Ascending aorta (tissue), 2 donors: ENCODE data around the gene HSP90AB1. TPM values are rescaled to one million over a fixed set of nuclear protein-coding genes. Genes with fewer than 3 reads are reported as not detected.

Experiments used
- DNase-seq, 2 donors: peaks; one replicate each; pipeline ENCODE4 v3.0.0-alpha.2; 2019; ENCODE audit warnings: low spot score in 2 of 2
- H3K27ac ChIP-seq, 2 donors: fragments of 200-600 bp; sonication (generic); one replicate each; pipeline ENCODE4 v1.5.1; 2016 to 2017; ENCODE audit warnings: mild to moderate bottlenecking in 1 of 2
- H3K27me3 ChIP-seq: fragments of 200-600 bp; sonication (generic); one replicate; pipeline ENCODE4 v1.5.1; 2017
- H3K36me3 ChIP-seq, 2 donors: fragments of 200-600 bp; sonication (generic); one replicate each; pipeline ENCODE4 v1.5.1; 2016
- H3K4me1 ChIP-seq, 2 donors: fragments of 200-600 bp; sonication (generic); one replicate each; pipeline ENCODE4 v1.5.1; 2016 to 2017; ENCODE audit warnings: mild to moderate bottlenecking in 1 of 2
- H3K4me3 ChIP-seq, 2 donors: fragments of 200-600 bp; sonication (generic); one replicate each; pipeline ENCODE4 v1.5.1; 2016 to 2017; ENCODE audit warnings: mild to moderate bottlenecking in 1 of 2
- H3K9me3 ChIP-seq, 2 donors: fragments of 200-600 bp; sonication (generic); one replicate each; pipeline ENCODE4 v1.5.1; 2016
- intact Hi-C: fragments of 100-400 bp; cut with DNase I; formaldehyde crosslinking; loops from one replicate; pipeline ENCODE4 v1.15.1; 2023
- total RNA-seq: library from RNA; depleted of rRNA; stranded (reverse); fragments of >200 nt; gene quantifications from one replicate; pipeline ENCODE4 v1.1.0, GENCODE V29; 2016
- TF ChIP-seq, protein P1 (sequence below), 3 experiments: fragments of 200-600 bp in 2 of 3; fragments of 450-650 bp in 1 of 3; sonication (generic) in 2 of 3; IDR thresholded peaks; one replicate each; pipeline ENCODE4 v1.5.1; 2016 to 2019; ENCODE audit warnings: antibody characterized with exemption in 3 of 3, mild to moderate bottlenecking in 1 of 3, moderate library complexity in 1 of 3

The HSP90AB1 gene
- total RNA-seq, 1 donor from 2014 or later = 354 TPM

GRCh38 chr6:44233567-44234100, 13.3 kb upstream of the HSP90AB1 start:
- peak overlapping the region in 1 of 2 donors; percentile 18 for H3K4me3 ChIP-seq
- peaks cover 26 to 58% of the 10 kb centered on the region in 2 donors for H3K4me1 ChIP-seq
- H3K36me3 ChIP-seq = peaks cover 42 to 59% of the 10 kb centered on the region in 2 donors
- TF ChIP-seq, protein P1, sequence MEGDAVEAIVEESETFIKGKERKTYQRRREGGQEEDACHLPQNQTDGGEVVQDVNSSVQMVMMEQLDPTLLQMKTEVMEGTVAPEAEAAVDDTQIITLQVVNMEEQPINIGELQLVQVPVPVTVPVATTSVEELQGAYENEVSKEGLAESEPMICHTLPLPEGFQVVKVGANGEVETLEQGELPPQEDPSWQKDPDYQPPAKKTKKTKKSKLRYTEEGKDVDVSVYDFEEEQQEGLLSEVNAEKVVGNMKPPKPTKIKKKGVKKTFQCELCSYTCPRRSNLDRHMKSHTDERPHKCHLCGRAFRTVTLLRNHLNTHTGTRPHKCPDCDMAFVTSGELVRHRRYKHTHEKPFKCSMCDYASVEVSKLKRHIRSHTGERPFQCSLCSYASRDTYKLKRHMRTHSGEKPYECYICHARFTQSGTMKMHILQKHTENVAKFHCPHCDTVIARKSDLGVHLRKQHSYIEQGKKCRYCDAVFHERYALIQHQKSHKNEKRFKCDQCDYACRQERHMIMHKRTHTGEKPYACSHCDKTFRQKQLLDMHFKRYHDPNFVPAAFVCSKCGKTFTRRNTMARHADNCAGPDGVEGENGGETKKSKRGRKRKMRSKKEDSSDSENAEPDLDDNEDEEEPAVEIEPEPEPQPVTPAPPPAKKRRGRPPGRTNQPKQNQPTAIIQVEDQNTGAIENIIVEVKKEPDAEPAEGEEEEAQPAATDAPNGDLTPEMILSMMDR (IDR thresholded peaks at IDR 0.05) = no peak
- H3K27ac ChIP-seq = peak overlapping the region; percentile 80 to 100
- intact Hi-C loops = loop anchor here (1.0 kb wide), 2 partner anchors 10 to 61 kb away; partner anchors contain the start of gene SLC29A1
- no peaks in the 10 kb centered on the region for H3K9me3 ChIP-seq
- no peak for DNase-seq
- H3K27me3 ChIP-seq = no peaks in the 10 kb centered on the region

DNA sequence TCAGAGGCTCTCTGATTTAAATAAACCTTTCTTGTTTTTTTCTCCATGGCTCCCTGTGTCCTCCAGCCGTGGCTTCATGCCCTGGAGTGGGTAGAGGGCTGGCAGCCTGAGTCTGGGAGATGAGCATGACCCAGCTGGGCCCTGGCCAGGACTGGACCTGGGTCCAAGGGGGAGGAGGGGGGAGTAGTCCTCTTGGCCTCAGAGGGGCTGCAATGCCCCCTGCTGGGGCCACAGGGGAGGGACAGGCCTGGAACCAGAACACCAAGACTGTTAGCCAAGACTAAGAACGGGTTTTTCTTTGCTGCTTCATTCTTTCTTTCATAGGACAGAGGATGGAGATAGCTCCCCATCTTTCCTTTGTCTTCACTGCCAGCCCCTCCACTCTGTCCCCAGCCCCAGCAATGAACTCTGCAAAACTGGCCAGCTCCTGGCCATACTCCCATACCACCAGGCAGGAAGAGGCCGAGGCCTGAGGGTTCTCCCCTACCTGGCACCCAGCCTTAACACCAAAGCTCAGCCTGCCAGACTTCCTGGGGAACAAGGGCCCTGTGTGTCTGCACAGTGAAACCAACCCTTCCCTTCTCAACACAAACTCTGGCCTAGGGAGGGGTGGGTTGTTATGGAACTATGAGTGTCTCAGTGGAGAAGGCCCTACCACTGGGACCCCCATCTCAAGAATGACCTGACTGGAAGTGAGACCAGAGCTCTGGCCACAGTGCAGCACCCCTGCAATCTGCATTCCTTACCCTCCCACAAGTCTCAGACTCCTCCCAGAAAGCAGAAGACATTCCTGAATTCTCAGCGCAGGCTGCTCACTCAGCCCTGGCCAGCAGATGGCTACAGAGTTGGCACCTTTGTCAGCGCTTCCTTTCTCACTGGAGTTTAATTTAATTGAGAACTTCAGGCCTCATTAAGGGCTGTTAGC, 12.5 kb upstream of the HSP90AB1 start:
- Histone ChIP-seq H3K27me3 (no peaks in the 10 kb centered on the region), H3K27ac (peak overlapping the region; percentile 80 to 100), H3K4me3 (peak overlapping the region in 1 of 2 donors; percentile 18), H3K36me3 (peaks cover 40 to 52% of the 10 kb centered on the region in 2 donors), H3K9me3 (no peaks in the 10 kb centered on the region), H3K4me1 (peaks cover 26 to 55% of the 10 kb centered on the region in 2 donors)
- DNase-seq = peak; percentile 76 to 95
- TF ChIP-seq, protein P1 (IDR thresholded peaks at IDR 0.05) = peak; percentile 86 to 88 (median 87)
- intact Hi-C loops = loop anchor here (1.0 to 5.0 kb wide), 3 partner anchors 11 to 607 kb away; partner anchors contain the start of genes GTPBP2 and SLC29A1

DNA sequence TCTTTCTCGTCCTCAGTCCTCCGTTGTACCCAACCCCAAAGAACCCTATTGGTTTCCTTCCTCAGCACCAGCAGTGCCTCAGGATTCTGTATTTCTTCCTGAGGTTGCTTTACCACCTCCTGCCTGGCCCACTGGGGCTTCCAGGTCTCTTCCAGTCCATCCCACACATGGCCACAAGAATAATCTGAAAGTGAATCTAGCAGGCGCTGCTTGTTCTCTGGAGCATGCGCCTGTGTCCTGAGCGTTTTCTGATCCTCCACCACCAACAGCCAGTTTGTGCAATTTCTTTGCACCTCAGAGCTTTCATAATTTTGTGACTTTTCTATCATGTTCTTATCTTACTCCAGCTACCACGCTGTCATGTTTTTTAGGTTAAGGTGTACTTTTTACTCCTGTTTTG, 11.6 kb upstream of the HSP90AB1 start:
- Histone ChIP-seq H3K27me3 (no peaks in the 10 kb centered on the region), H3K27ac (peak overlapping the region; percentile 80 to 100), H3K4me1 (peaks cover 26 to 55% of the 10 kb centered on the region in 2 donors), H3K9me3 (no peaks in the 10 kb centered on the region), H3K4me3 (no peak overlapping the region), H3K36me3 (peaks cover 30 to 43% of the 10 kb centered on the region in 2 donors)
- DNase-seq = no peak
- TF ChIP-seq, protein P1 (IDR thresholded peaks at IDR 0.05) = no peak
- intact Hi-C loops = loop anchor here (5.0 kb wide), 1 partner anchor 608 kb away; the partner anchor contains the start of gene GTPBP2

DNA sequence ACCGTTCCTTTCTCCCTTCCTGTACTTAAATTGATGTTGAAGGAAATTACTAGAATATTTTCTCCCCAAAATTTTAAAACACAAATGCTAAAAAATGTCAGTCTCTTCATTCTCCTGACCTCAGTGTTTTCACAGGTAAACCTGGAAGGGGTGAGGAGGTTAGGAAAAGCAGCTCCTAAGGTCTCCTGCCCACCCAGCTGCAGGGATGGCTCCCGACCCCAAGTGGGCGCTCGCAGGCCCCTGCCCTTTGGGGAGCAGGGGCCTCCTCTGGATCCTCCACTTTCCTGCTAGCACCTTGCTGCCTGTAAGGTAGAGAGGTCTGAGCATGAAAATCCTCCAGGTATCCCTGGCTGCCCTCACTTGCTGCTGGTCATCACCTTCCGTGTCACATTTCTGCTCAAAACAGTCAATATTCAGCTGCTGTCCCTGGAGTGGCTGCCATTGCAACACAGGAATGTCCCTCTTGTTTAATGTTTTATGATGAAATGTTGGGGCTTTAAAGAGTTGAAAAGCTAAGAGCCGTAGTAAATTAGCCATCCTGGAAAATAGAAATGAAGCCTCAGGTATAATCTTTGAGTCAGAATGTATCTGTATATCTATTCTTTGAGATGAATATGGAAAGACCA, 10.9 kb upstream of the HSP90AB1 start:
- no peak for DNase-seq
- TF ChIP-seq, protein P1 (IDR thresholded peaks at IDR 0.05) = no peak
- Histone ChIP-seq H3K4me1 (peaks cover 26 to 55% of the 10 kb centered on the region in 2 donors), H3K27ac (peak overlapping the region; percentile 97 to 100), H3K9me3 (no peaks in the 10 kb centered on the region), H3K4me3 (no peak overlapping the region), H3K27me3 (no peaks in the 10 kb centered on the region), H3K36me3 (peaks cover 23 to 35% of the 10 kb centered on the region in 2 donors)
- intact Hi-C loops = loop anchor here (5.0 kb wide), 1 partner anchor 609 kb away; the partner anchor contains the start of gene GTPBP2
